Fibroblast of lung (primary cell): Measurements from ENCODE around the gene LRP5. TPM values are rescaled to one million over a fixed set of nuclear protein-coding genes. Genes with fewer than 3 reads are reported as not detected.

Experiments
- DNase-seq, 2 donors: peaks; one replicate each; pipeline versions ENCODE4 v3.0.0 to v3.0.0-alpha.2; 2010; ENCODE audit warnings: low read depth in 2 of 2
- H2AFZ ChIP-seq: 2 replicates; pipeline ENCODE4 v1.5.1; 2012; ENCODE audit warnings: low read length, control low read depth, inconsistent platforms
- H3K27ac ChIP-seq: 2 replicates; pipeline ENCODE4 v1.5.1; 2011; ENCODE audit warnings: low read length, control low read depth; ENCODE audit not compliant: insufficient read depth
- H3K27me3 ChIP-seq: 2 replicates; pipeline ENCODE4 v1.5.1; 2011; ENCODE audit warnings: mild to moderate bottlenecking, low read length; ENCODE audit not compliant: control insufficient read depth, insufficient read depth
- H3K36me3 ChIP-seq: 2 replicates; pipeline ENCODE4 v1.5.1; 2011; ENCODE audit warnings: low read length; ENCODE audit not compliant: control insufficient read depth, insufficient read depth
- H3K4me1 ChIP-seq: 2 replicates; pipeline ENCODE4 v1.5.1; 2011; ENCODE audit warnings: low read length; ENCODE audit not compliant: control insufficient read depth, insufficient read depth; ENCODE audit errors: extremely low read depth
- H3K4me2 ChIP-seq: 2 replicates; pipeline ENCODE4 v1.5.1; 2011; ENCODE audit warnings: low read length, control low read depth; ENCODE audit not compliant: insufficient read depth; ENCODE audit errors: extremely low read depth
- H3K4me3 ChIP-seq, 4 experiments: fragments of 200-600 bp in 1 of 4; sonication (generic) in 1 of 4; replicated peaks in 1 of 4; 2 replicates each; pipeline ENCODE4 v1.5.1; 2011 to 2016; ENCODE audit warnings: low read length in 4 of 4, low read depth in 3 of 4, mild to moderate bottlenecking in 3 of 4, control low read depth in 2 of 4, inconsistent platforms in 1 of 4, mixed read lengths in 1 of 4; ENCODE audit not compliant: insufficient read depth in 1 of 4; ENCODE audit errors: control extremely low read depth in 1 of 4
- H3K79me2 ChIP-seq: 2 replicates; pipeline ENCODE4 v1.5.1; 2012; ENCODE audit warnings: mild to moderate bottlenecking, low read length, inconsistent platforms; ENCODE audit not compliant: control insufficient read depth, insufficient read depth
- H3K9ac ChIP-seq: 2 replicates; pipeline ENCODE4 v1.5.1; 2011; ENCODE audit warnings: mild to moderate bottlenecking, low read length, control low read depth; ENCODE audit not compliant: insufficient read depth
- H3K9me3 ChIP-seq: 2 replicates; pipeline ENCODE4 v1.5.1; 2012; ENCODE audit warnings: low read depth, low read length; ENCODE audit not compliant: control insufficient read depth, insufficient read depth
- H4K20me1 ChIP-seq: 2 replicates; pipeline ENCODE4 v1.5.1; 2011; ENCODE audit warnings: low read length; ENCODE audit not compliant: control insufficient read depth, insufficient read depth; ENCODE audit errors: extremely low read depth
- EZH2 ChIP-seq: IDR thresholded peaks from 2 replicates; pipeline ENCODE4 v1.5.1; 2012; ENCODE audit warnings: low read length, control low read depth, mild to moderate bottlenecking; ENCODE audit errors: missing control alignments
- polyA plus RNA-seq, 2 donors: library from polyadenylated mRNA; depleted of rRNA in 1 of 2; stranded (reverse) in 1 of 2; unstranded in 1 of 2; fragments of >200 nt; gene quantifications; 2 replicates each; pipeline ENCODE4 v1.2.1, GENCODE V29; 2011 to 2012; ENCODE audit warnings: missing spikeins in 1 of 2
- total RNA-seq: library from RNA; depleted of rRNA; stranded (reverse); fragments of >200 nt; gene quantifications from 2 replicates; pipeline ENCODE4 v1.2.1, GENCODE V29; 2014
- TF ChIP-seq, protein P1 (sequence below), 2 donors: IDR thresholded peaks in 1 of 2; conservative IDR thresholded peaks in 1 of 2; 1 replicate in 1 of 2; 2 replicates in 1 of 2; pipeline ENCODE4 v1.5.1; 2011 to 2012; ENCODE audit warnings: low read length in 2 of 2, control low read depth in 1 of 2, inconsistent platforms in 1 of 2, low read depth in 1 of 2, mild to moderate bottlenecking in 1 of 2

LRP5 gene
- total and polyA plus RNA-seq, 2 donors (not counting 1 experiment from before 2014, with no cell fraction given), result 3.8 to 22.0 TPM

DNA sequence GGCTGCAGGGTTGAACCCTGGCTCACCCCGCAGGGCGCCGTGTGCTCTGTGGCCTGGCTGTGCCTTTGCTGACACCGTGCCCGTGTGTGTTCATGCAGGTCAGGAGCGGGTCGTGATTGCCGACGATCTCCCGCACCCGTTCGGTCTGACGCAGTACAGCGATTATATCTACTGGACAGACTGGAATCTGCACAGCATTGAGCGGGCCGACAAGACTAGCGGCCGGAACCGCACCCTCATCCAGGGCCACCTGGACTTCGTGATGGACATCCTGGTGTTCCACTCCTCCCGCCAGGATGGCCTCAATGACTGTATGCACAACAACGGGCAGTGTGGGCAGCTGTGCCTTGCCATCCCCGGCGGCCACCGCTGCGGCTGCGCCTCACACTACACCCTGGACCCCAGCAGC lies 101.2 kb downstream of the LRP5 start:
- no peak overlapping the region for H2AFZ ChIP-seq
- no peak overlapping the region for H3K4me2 ChIP-seq
- H4K20me1 ChIP-seq, result no peaks in the 10 kb centered on the region
- no peak overlapping the region for H3K27ac ChIP-seq
- H3K4me1 ChIP-seq, result no peaks in the 10 kb centered on the region
- H3K4me3 ChIP-seq, result no peak overlapping the region
- H3K79me2 ChIP-seq, result no peaks in the 10 kb centered on the region
- TF ChIP-seq EZH2, result no peak
- TF ChIP-seq, protein P1, sequence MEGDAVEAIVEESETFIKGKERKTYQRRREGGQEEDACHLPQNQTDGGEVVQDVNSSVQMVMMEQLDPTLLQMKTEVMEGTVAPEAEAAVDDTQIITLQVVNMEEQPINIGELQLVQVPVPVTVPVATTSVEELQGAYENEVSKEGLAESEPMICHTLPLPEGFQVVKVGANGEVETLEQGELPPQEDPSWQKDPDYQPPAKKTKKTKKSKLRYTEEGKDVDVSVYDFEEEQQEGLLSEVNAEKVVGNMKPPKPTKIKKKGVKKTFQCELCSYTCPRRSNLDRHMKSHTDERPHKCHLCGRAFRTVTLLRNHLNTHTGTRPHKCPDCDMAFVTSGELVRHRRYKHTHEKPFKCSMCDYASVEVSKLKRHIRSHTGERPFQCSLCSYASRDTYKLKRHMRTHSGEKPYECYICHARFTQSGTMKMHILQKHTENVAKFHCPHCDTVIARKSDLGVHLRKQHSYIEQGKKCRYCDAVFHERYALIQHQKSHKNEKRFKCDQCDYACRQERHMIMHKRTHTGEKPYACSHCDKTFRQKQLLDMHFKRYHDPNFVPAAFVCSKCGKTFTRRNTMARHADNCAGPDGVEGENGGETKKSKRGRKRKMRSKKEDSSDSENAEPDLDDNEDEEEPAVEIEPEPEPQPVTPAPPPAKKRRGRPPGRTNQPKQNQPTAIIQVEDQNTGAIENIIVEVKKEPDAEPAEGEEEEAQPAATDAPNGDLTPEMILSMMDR (conservative IDR thresholded peaks at IDR 0.05 in 1 of 2, IDR thresholded peaks at IDR 0.05 in 1 of 2; ENCODE audit: low read depth in 1 of 2, low read length in 2 of 2), result no peak
- H3K36me3 ChIP-seq, result peaks cover 2% of the 10 kb centered on the region
- DNase-seq, result no peak
- no peaks in the 10 kb centered on the region for H3K27me3 ChIP-seq
- H3K9me3 ChIP-seq, result no peaks in the 10 kb centered on the region
- no peak overlapping the region for H3K9ac ChIP-seq

DNA sequence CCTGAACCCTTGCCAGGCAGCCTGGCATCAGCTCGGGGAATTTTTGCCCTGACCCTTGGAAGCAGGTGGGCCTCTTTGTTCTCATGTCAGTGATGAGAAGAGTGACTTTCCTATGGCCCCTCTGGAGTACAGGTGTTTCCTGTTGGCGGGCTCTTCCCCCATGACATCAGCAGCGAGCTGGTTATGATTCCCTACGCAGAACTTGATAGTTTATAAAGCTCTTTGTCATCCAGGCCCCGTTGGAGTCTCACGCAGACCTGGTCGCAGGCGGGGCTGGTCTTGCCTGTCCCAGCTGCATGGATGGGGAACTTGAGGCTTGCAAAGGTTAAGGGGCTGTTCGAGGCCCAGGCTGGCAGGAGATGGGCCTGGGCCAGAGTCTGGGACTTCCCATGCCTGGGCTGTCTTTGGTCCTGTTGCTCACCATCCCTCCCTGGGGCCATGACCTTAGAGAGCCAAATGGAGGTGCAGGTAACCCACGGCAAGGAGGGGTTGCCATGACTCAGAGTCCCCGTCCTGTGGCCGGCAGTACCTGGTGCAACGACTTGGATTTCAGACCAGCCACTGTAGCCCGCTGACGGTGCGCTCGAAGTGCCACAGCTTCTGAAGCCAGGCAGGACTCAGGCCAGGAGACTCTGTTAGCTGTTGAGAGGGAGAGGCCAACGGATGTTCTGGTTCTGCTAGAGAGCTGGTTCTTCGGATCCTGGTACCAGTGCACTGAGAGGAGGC lies 102.3 kb downstream of the LRP5 start:
- H3K9me3 ChIP-seq, result no peaks in the 10 kb centered on the region
- H4K20me1 ChIP-seq, result no peaks in the 10 kb centered on the region
- H3K4me3 ChIP-seq, result no peak overlapping the region
- DNase-seq, result no peak
- no peaks in the 10 kb centered on the region for H3K79me2 ChIP-seq
- TF ChIP-seq, protein P1 (conservative IDR thresholded peaks at IDR 0.05 in 1 of 2, IDR thresholded peaks at IDR 0.05 in 1 of 2; ENCODE audit: low read depth in 1 of 2, low read length in 2 of 2), result no peak
- no peak for TF ChIP-seq EZH2
- H3K27ac ChIP-seq, result no peak overlapping the region
- no peak overlapping the region for H2AFZ ChIP-seq
- H3K4me2 ChIP-seq, result no peak overlapping the region
- H3K27me3 ChIP-seq, result no peaks in the 10 kb centered on the region
- no peak overlapping the region for H3K9ac ChIP-seq
- no peaks in the 10 kb centered on the region for H3K4me1 ChIP-seq
- H3K36me3 ChIP-seq, result peaks cover 2% of the 10 kb centered on the region

DNA sequence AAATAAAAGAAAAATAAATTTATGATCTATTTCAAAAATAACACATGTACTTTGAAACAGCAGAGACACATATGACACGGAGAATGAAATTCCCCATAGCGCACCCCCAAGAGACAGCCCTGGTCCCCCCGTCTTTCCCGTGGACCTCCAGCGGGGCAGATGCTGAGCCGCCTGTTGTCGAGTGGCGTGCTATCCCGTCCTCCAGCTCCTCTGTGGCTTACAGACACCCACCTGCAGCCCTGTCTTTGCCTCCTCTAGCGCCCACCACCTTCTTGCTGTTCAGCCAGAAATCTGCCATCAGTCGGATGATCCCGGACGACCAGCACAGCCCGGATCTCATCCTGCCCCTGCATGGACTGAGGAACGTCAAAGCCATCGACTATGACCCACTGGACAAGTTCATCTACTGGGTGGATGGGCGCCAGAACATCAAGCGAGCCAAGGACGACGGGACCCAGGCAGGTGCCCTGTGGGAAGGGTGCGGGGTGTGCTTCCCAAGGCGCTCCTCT lies 103.7 kb downstream of the LRP5 start:
- peaks cover 2% of the 10 kb centered on the region for H3K36me3 ChIP-seq

More for the DNA sequence above, 103.7 kb downstream of the LRP5 start:
- H3K27ac ChIP-seq, result no peak overlapping the region
- no peaks in the 10 kb centered on the region for H4K20me1 ChIP-seq
- H3K4me1 ChIP-seq, result no peaks in the 10 kb centered on the region
- no peaks in the 10 kb centered on the region for H3K27me3 ChIP-seq
- no peak overlapping the region for H3K9ac ChIP-seq
- no peak overlapping the region for H3K4me2 ChIP-seq
- no peak overlapping the region for H3K4me3 ChIP-seq
- TF ChIP-seq, protein P1 (conservative IDR thresholded peaks at IDR 0.05 in 1 of 2, IDR thresholded peaks at IDR 0.05 in 1 of 2; ENCODE audit: low read depth in 1 of 2, low read length in 2 of 2), result no peak
- no peak for TF ChIP-seq EZH2
- H3K9me3 ChIP-seq, result no peaks in the 10 kb centered on the region
- H3K79me2 ChIP-seq, result no peaks in the 10 kb centered on the region
- H2AFZ ChIP-seq, result no peak overlapping the region
- no peak for DNase-seq
